Osteoblast (primary cell): Measurements from ENCODE around the gene VPS13D. TPM values are rescaled to one million over a fixed set of nuclear protein-coding genes. Genes with fewer than 3 reads are reported as not detected.
A peak's percentile ranks its signal among the peaks of the same experiment; 100 is the strongest.

Source experiments
- DNase-seq: peaks from one replicate; pipeline ENCODE4 v3.0.0; 2011; ENCODE audit warnings: low spot score, mixed read lengths; ENCODE audit not compliant: insufficient read length; ENCODE audit errors: missing footprints
- H2AFZ ChIP-seq: 2 replicates; pipeline ENCODE4 v1.6.0; 2011; ENCODE audit warnings: mild to moderate bottlenecking, low read length
- H3K27ac ChIP-seq: 2 replicates; pipeline ENCODE4 v1.5.1; 2011; ENCODE audit warnings: mild to moderate bottlenecking, low read depth, low read length, moderate library complexity
- H3K27me3 ChIP-seq: 2 replicates; pipeline ENCODE4 v1.6.0; 2012; ENCODE audit warnings: mild to moderate bottlenecking, control low read depth, inconsistent platforms, low read length, moderate library complexity; ENCODE audit not compliant: insufficient read depth
- H3K36me3 ChIP-seq: 2 replicates; pipeline ENCODE4 v1.5.1; 2011; ENCODE audit warnings: mild to moderate bottlenecking, low read length, control low read depth, moderate library complexity; ENCODE audit not compliant: insufficient read depth
- H3K4me1 ChIP-seq: 2 replicates; pipeline ENCODE4 v1.5.1; 2011; ENCODE audit warnings: mild to moderate bottlenecking, low read length, control low read depth, moderate library complexity; ENCODE audit not compliant: insufficient read depth
- H3K4me2 ChIP-seq: 2 replicates; pipeline ENCODE4 v1.6.0; 2011; ENCODE audit warnings: mild to moderate bottlenecking, low read length; ENCODE audit not compliant: insufficient read depth
- H3K4me3 ChIP-seq: fragments of 200-600 bp; sonication (generic); 3 replicates; pipeline ENCODE4 v1.5.1; 2012; ENCODE audit warnings: mild to moderate bottlenecking, low read length, inconsistent platforms; ENCODE audit not compliant: insufficient read depth
- H3K79me2 ChIP-seq: 2 replicates; pipeline ENCODE4 v1.6.0; 2012; ENCODE audit warnings: mild to moderate bottlenecking, low read length, control low read depth, inconsistent platforms; ENCODE audit not compliant: insufficient read depth
- H3K9me3 ChIP-seq: 2 replicates; pipeline ENCODE4 v1.5.1; 2011; ENCODE audit warnings: low read depth, low read length, control low read depth
- H4K20me1 ChIP-seq: 2 replicates; pipeline ENCODE4 v1.6.0; 2012; ENCODE audit warnings: mild to moderate bottlenecking, low read length, control low read depth; ENCODE audit not compliant: insufficient read depth
- total RNA-seq: library from RNA; depleted of rRNA; stranded (reverse); fragments of >200 nt; gene quantifications from 2 replicates; pipeline ENCODE4 v1.2.3, GENCODE V29; 2012
- TF ChIP-seq, protein P1 (sequence below): IDR thresholded peaks from 2 replicates; pipeline ENCODE4 v1.5.1; 2011; ENCODE audit warnings: mild to moderate bottlenecking, low read depth, low read length, moderate library complexity; ENCODE audit errors: extremely low read depth

VPS13D gene
- total RNA-seq, 1 donor: 48.5 TPM

DNA sequence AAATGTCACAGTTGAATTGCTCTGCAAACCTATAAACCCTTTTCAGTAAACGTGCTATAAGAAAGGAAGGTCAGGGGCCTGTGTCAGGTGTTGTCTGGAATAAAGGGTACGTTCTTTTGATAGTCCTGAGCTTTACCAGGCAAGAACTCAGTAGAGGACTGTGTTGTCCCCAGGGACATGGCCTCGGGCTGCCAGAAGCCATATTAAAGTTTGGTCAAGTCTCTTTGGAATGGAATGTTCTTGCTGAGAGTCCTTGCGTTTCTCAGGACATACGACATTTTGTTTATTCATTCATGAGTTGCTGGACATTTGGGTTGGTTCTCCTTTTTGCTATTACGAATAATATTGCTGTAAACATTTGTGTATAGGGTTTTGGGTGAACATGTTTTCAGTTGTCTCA lies 16.8 kb downstream of the VPS13D start:
- Histone ChIP-seq H3K27ac (no peak overlapping the region), H3K4me3 (no peak overlapping the region), H3K79me2 (no peaks in the 10 kb centered on the region), H3K36me3 (peaks cover 59% of the 10 kb centered on the region), H4K20me1 (peaks cover 2% of the 10 kb centered on the region), H3K4me1 (peaks cover 11% of the 10 kb centered on the region), H3K4me2 (no peak overlapping the region), H2AFZ (no peak overlapping the region), H3K27me3 (no peaks in the 10 kb centered on the region), H3K9me3 (no peaks in the 10 kb centered on the region)
- TF ChIP-seq, protein P1, sequence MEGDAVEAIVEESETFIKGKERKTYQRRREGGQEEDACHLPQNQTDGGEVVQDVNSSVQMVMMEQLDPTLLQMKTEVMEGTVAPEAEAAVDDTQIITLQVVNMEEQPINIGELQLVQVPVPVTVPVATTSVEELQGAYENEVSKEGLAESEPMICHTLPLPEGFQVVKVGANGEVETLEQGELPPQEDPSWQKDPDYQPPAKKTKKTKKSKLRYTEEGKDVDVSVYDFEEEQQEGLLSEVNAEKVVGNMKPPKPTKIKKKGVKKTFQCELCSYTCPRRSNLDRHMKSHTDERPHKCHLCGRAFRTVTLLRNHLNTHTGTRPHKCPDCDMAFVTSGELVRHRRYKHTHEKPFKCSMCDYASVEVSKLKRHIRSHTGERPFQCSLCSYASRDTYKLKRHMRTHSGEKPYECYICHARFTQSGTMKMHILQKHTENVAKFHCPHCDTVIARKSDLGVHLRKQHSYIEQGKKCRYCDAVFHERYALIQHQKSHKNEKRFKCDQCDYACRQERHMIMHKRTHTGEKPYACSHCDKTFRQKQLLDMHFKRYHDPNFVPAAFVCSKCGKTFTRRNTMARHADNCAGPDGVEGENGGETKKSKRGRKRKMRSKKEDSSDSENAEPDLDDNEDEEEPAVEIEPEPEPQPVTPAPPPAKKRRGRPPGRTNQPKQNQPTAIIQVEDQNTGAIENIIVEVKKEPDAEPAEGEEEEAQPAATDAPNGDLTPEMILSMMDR: no peak
- DNase-seq: no peak

DNA sequence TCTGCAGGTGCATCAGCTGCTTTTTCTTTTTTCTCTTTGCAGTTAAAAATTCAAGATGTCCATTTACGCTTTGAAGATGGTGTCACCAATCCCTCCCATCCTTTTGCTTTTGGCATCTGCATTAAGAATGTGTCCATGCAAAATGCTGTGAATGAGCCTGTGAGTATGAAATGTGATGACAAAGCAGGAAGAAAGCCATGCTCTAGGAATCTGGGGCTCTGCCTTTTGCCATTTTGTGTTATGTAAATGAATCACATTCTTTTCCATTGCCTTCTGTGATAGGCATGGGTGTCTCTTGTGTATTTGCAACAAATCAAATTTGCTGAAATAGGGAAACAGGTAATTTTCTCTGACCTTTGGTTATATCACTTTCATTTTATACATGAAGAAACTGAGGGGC lies 19.4 kb downstream of the VPS13D start:
- Histone ChIP-seq H3K27me3 (no peaks in the 10 kb centered on the region), H3K4me2 (no peak overlapping the region), H3K79me2 (no peaks in the 10 kb centered on the region), H3K4me1 (peaks cover 11% of the 10 kb centered on the region), H3K36me3 (peaks cover 56% of the 10 kb centered on the region), H3K4me3 (no peak overlapping the region), H4K20me1 (peaks cover 4% of the 10 kb centered on the region), H3K9me3 (no peaks in the 10 kb centered on the region), H2AFZ (no peak overlapping the region), H3K27ac (no peak overlapping the region)
- TF ChIP-seq, protein P1: no peak
- DNase-seq: peak; percentile 82

- Histone ChIP-seq H3K9me3 (no peaks in the 10 kb centered on the region), H3K27ac (no peak overlapping the region), H3K4me3 (no peak overlapping the region), H3K27me3 (no peaks in the 10 kb centered on the region), H3K4me2 (no peak overlapping the region), H3K79me2 (no peaks in the 10 kb centered on the region), H4K20me1 (peaks cover 4% of the 10 kb centered on the region), H2AFZ (no peak overlapping the region), H3K36me3 (peaks cover 51% of the 10 kb centered on the region), H3K4me1 (peaks cover 11% of the 10 kb centered on the region)
- TF ChIP-seq, protein P1: no peak
- no peak for DNase-seq
Measured at GRCh38 chr1:12249748-12250147, 19.9 kb downstream of the VPS13D start.

DNA sequence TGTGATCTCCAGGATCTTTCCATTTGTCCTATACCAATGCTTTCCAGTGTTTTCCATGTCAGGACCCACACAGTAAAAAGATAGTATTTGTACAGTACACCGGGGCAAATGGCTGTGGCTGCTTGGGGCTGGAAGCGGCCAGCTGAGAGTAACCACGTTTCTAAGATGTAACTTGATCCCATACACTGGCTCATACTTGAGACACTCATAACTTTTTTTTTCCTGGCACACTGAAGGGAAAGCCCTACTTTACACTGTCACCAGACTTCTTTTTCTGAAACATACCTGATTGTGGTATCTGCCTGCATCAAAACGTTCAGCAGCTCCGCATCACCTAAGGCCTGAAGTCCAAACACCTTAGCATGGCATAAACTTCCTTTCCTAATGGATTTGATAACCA lies 21.6 kb downstream of the VPS13D start:
- TF ChIP-seq, protein P1: no peak
- H3K27me3 ChIP-seq: no peaks in the 10 kb centered on the region
- H3K4me2 ChIP-seq: no peak overlapping the region
- H3K9me3 ChIP-seq: no peaks in the 10 kb centered on the region
- peaks cover 46% of the 10 kb centered on the region for H3K36me3 ChIP-seq
- no peaks in the 10 kb centered on the region for H3K79me2 ChIP-seq
- DNase-seq: peak; percentile 75
- peaks cover 11% of the 10 kb centered on the region for H3K4me1 ChIP-seq
- no peak overlapping the region for H3K27ac ChIP-seq
- no peak overlapping the region for H2AFZ ChIP-seq
- H4K20me1 ChIP-seq: peaks cover 4% of the 10 kb centered on the region
- no peak overlapping the region for H3K4me3 ChIP-seq
